H1 (cell line): Measurements from ENCODE around the gene GRK5. TPM values are rescaled to one million over a fixed set of nuclear protein-coding genes. Genes with fewer than 3 reads are reported as not detected.

Experiments
- CTCF ChIA-PET: fragments of 300-600 bp; sonication (Branson Sonifier 250); formaldehyde crosslinking; loops from one replicate; lab custom pipeline; 2021; ENCODE audit not compliant: partially characterized antibody; lab: Charles Lee
- POLR2A ChIA-PET: fragments of 300-600 bp; sonication (Branson Sonifier 250); formaldehyde crosslinking; loops from one replicate; lab custom pipeline; 2021; ENCODE audit warnings: inconsistent platforms; ENCODE audit not compliant: partially characterized antibody; lab: Charles Lee
- DNase-seq, 2 experiments: peaks; one replicate each; pipeline versions ENCODE4 v3.0.0 to v3.0.0-alpha.2; 2010 to 2022; ENCODE audit warnings: low spot score in 2 of 2, low read depth in 1 of 2, mixed read lengths in 1 of 2
- FAIRE-seq: peaks from 2 replicates; lab custom pipeline; 2011; peaks lifted over from hg19 to GRCh38; lab: Jason Lieb, UNC
- H2AFZ ChIP-seq: 2 replicates; pipeline ENCODE4 v1.8.1; 2012; ENCODE audit warnings: low read length, inconsistent platforms
- H2AK5ac ChIP-seq: 2 replicates; pipeline ENCODE4 v1.6.1; 2013; ENCODE audit warnings: low read depth, low read length
- H2BK120ac ChIP-seq: replicated peaks from 2 replicates; pipeline ENCODE3; 2013; ENCODE audit warnings: low read depth, low read length, inconsistent platforms
- H2BK12ac ChIP-seq: 2 replicates; pipeline ENCODE4 v1.6.1; 2013; ENCODE audit warnings: low read depth, low read length
- H2BK15ac ChIP-seq: 2 replicates; pipeline ENCODE4 v1.6.1; 2013; ENCODE audit warnings: low read length
- H2BK20ac ChIP-seq: 2 replicates; pipeline ENCODE4 v1.6.1; 2013; ENCODE audit warnings: low read length
- H2BK5ac ChIP-seq: 2 replicates; pipeline ENCODE4 v1.6.1; 2013; ENCODE audit warnings: low read depth, low read length
- H3K14ac ChIP-seq: 2 replicates; pipeline ENCODE4 v1.6.1; 2013; ENCODE audit warnings: inconsistent platforms; ENCODE audit not compliant: insufficient read length
- H3K18ac ChIP-seq: 2 replicates; pipeline ENCODE4 v1.6.1; 2013; ENCODE audit warnings: low read length; ENCODE audit errors: extremely low read depth
- H3K23ac ChIP-seq: 2 replicates; pipeline ENCODE4 v1.6.1; 2013; ENCODE audit warnings: inconsistent platforms; ENCODE audit not compliant: insufficient read length
- H3K23me2 ChIP-seq: 2 replicates; pipeline ENCODE4 v1.6.1; 2013; ENCODE audit warnings: low read depth, low read length
- H3K27ac ChIP-seq: 2 replicates; pipeline ENCODE4 v1.6.1; 2011; ENCODE audit warnings: low read depth, low read length, inconsistent platforms
- H3K27me3 ChIP-seq, 4 experiments: replicated peaks in 1 of 4; 1 replicate in 1 of 4; 2 replicates in 3 of 4; pipeline versions ENCODE4 v1.6.1 to v1.8.1; 2011 to 2013; ENCODE audit warnings: low read length in 3 of 4, mild to moderate bottlenecking in 3 of 4, inconsistent platforms in 2 of 4, mixed read lengths in 2 of 4, moderate library complexity in 1 of 4; ENCODE audit not compliant: control insufficient read depth in 3 of 4, insufficient read depth in 3 of 4; ENCODE audit errors: extremely low read depth in 1 of 4
- H3K36me3 ChIP-seq, 4 experiments: 2 replicates each; pipeline versions ENCODE4 v1.6.1 to v1.8.1; 2011 to 2013; ENCODE audit warnings: mild to moderate bottlenecking in 4 of 4, low read length in 3 of 4, moderate library complexity in 2 of 4, control low read depth in 1 of 4, inconsistent platforms in 1 of 4; ENCODE audit not compliant: insufficient read depth in 4 of 4, control insufficient read depth in 2 of 4
- H3K4ac ChIP-seq: replicated peaks from 2 replicates; pipeline ENCODE3; 2013; ENCODE audit warnings: low read length, low read depth, mixed read lengths, inconsistent platforms; ENCODE audit not compliant: insufficient read length
- H3K4me1 ChIP-seq, 4 experiments: replicated peaks in 1 of 4; 1 replicate in 1 of 4; 2 replicates in 3 of 4; pipeline versions ENCODE4 v1.6.1 to v1.8.1; 2011 to 2013; ENCODE audit warnings: low read length in 3 of 4, inconsistent platforms in 2 of 4, mixed read lengths in 1 of 4; ENCODE audit not compliant: insufficient read depth in 4 of 4, control insufficient read depth in 3 of 4
- H3K4me2 ChIP-seq, 2 experiments: 2 replicates each; pipeline versions ENCODE4 v1.6.1 to v1.8.1; 2011 to 2013; ENCODE audit warnings: low read depth in 2 of 2, low read length in 2 of 2, control low read depth in 1 of 2, inconsistent platforms in 1 of 2, mild to moderate bottlenecking in 1 of 2; ENCODE audit not compliant: insufficient read depth in 1 of 2
- H3K4me3 ChIP-seq, 4 experiments: fragments of 200-600, 300-600 bp in 1 of 4; sonication (generic), shearing (Covaris generic), sonication (Bioruptor Twin) in 1 of 4; 2 replicates each; pipeline versions ENCODE4 v1.5.1 to v1.8.1; 2011 to 2016; ENCODE audit warnings: low read length in 4 of 4, low read depth in 3 of 4, control low read depth in 2 of 4, inconsistent platforms in 2 of 4, mild to moderate bottlenecking in 2 of 4, mixed read lengths in 1 of 4, moderate library complexity in 1 of 4; ENCODE audit not compliant: insufficient read depth in 2 of 4; ENCODE audit errors: extremely low read depth in 1 of 4
- H3K56ac ChIP-seq: replicated peaks from 2 replicates; pipeline ENCODE3; 2013; ENCODE audit warnings: low read depth, mild to moderate bottlenecking, mixed read lengths, low read length, inconsistent platforms; ENCODE audit not compliant: insufficient read length
- H3K79me1 ChIP-seq: 2 replicates; pipeline ENCODE4 v1.6.1; 2013; ENCODE audit warnings: low read depth, low read length, control low read depth
- H3K79me2 ChIP-seq, 2 experiments: 2 replicates each; pipeline versions ENCODE4 v1.6.1 to v1.8.1; 2012 to 2013; ENCODE audit warnings: low read length in 2 of 2, mild to moderate bottlenecking in 2 of 2, inconsistent platforms in 1 of 2; ENCODE audit not compliant: insufficient read depth in 2 of 2, control insufficient read depth in 1 of 2
- H3K9ac ChIP-seq, 4 experiments: replicated peaks in 1 of 4; 1 replicate in 1 of 4; 2 replicates in 3 of 4; pipeline versions ENCODE4 v1.6.1 to v1.8.1; 2011 to 2013; ENCODE audit warnings: low read depth in 3 of 4, low read length in 3 of 4, control low read depth in 2 of 4, mild to moderate bottlenecking in 2 of 4, moderate library complexity in 2 of 4, inconsistent platforms in 1 of 4; ENCODE audit errors: extremely low read depth in 1 of 4
- H3K9me3 ChIP-seq, 2 experiments: 2 replicates each; pipeline versions ENCODE4 v1.6.1 to v1.8.1; 2012 to 2013; ENCODE audit warnings: mild to moderate bottlenecking in 2 of 2, moderate library complexity in 2 of 2, control low read depth in 1 of 2, inconsistent platforms in 1 of 2, low read depth in 1 of 2, low read length in 1 of 2, mixed read lengths in 1 of 2; ENCODE audit not compliant: insufficient read depth in 2 of 2
- H4K20me1 ChIP-seq, 2 experiments: replicated peaks in 1 of 2; 2 replicates each; pipeline versions ENCODE3 to v1.8.1; 2011 to 2013; ENCODE audit warnings: inconsistent platforms in 2 of 2, low read length in 2 of 2, mild to moderate bottlenecking in 1 of 2; ENCODE audit not compliant: insufficient read depth in 2 of 2, control insufficient read depth in 1 of 2
- H4K5ac ChIP-seq: 2 replicates; pipeline ENCODE4 v1.6.1; 2013; ENCODE audit warnings: low read length, low read depth, mixed read lengths, inconsistent platforms; ENCODE audit not compliant: insufficient read length
- H4K8ac ChIP-seq: 2 replicates; pipeline ENCODE4 v1.8.0; 2013; ENCODE audit warnings: mild to moderate bottlenecking, moderate library complexity, low read length, inconsistent platforms; ENCODE audit not compliant: insufficient read depth; ENCODE audit errors: extremely low read depth
- H4K91ac ChIP-seq: replicated peaks from 2 replicates; pipeline ENCODE3; 2013; ENCODE audit warnings: low read length, mixed read lengths, inconsistent platforms; ENCODE audit not compliant: insufficient read length
- CREB1 ChIP-seq: IDR thresholded peaks from 2 replicates; pipeline ENCODE4 v1.6.1; 2012; ENCODE audit warnings: inconsistent platforms
- CTBP2 ChIP-seq: IDR thresholded peaks from 2 replicates; pipeline ENCODE4 v1.7.0; 2011; ENCODE audit warnings: borderline replicate concordance, mild to moderate bottlenecking, moderate library complexity, mixed read lengths, low read length; ENCODE audit not compliant: insufficient read depth, insufficient read length
- CTCF ChIP-seq, 3 experiments: IDR thresholded peaks; 1 replicate in 2 of 3; 2 replicates in 1 of 3; pipeline versions ENCODE4 v1.5.1 to v1.6.1; 2011; ENCODE audit warnings: low read length in 3 of 3, mild to moderate bottlenecking in 3 of 3, inconsistent platforms in 2 of 3, low read depth in 1 of 3, moderate library complexity in 1 of 3; ENCODE audit not compliant: insufficient read depth in 1 of 3; ENCODE audit errors: control extremely low read depth in 1 of 3
- KDM4A ChIP-seq: IDR thresholded peaks from one replicate; pipeline ENCODE4 v1.7.1; 2012; ENCODE audit warnings: low read depth, mild to moderate bottlenecking, moderate library complexity, low read length, inconsistent platforms; ENCODE audit not compliant: severe bottlenecking
- MAFK ChIP-seq: IDR thresholded peaks from 2 replicates; pipeline ENCODE4 v1.6.1; 2012; ENCODE audit warnings: low read depth, mild to moderate bottlenecking, improper control_type of control experiment, low read length
- PHF8 ChIP-seq: fragments of 200-600 bp; sonication (generic); conservative IDR thresholded peaks from 2 replicates; pipeline ENCODE4 v1.7.1; 2012; ENCODE audit warnings: low read depth, mild to moderate bottlenecking, inconsistent platforms, low read length, moderate library complexity
- RAD21 ChIP-seq, 2 experiments: IDR thresholded peaks in 1 of 2; conservative IDR thresholded peaks in 1 of 2; 2 replicates each; pipeline ENCODE4 v1.6.1; 2011; ENCODE audit warnings: low read depth in 2 of 2, low read length in 2 of 2, improper control_type of control experiment in 1 of 2, inconsistent platforms in 1 of 2, mild to moderate bottlenecking in 1 of 2, moderate library complexity in 1 of 2
- SIRT6 ChIP-seq: IDR thresholded peaks from one replicate; pipeline ENCODE4 v1.7.1; 2012; ENCODE audit warnings: low read length, inconsistent platforms
- TBP ChIP-seq: IDR thresholded peaks from 2 replicates; pipeline ENCODE4 v1.6.1; 2011; ENCODE audit warnings: low read depth, low read length, improper control_type of control experiment
- USF2 ChIP-seq: IDR thresholded peaks from 2 replicates; pipeline ENCODE4 v1.6.1; 2011; ENCODE audit warnings: low read length, improper control_type of control experiment
- WGBS, 2 experiments: shearing (Covaris generic) in 1 of 2; methylation state at CpG; one replicate each; pipeline versions ENCODE4 v1.1.6 to v1.1.7; 2013 to 2015; ENCODE audit warnings: low lambda C conversion rate in 2 of 2, mixed read lengths in 2 of 2, inconsistent platforms in 1 of 2, low coverage in 1 of 2, missing lambda C conversion rate in 1 of 2; ENCODE audit not compliant: insufficient replicate concordance in 2 of 2, insufficient coverage in 1 of 2, insufficient read length in 1 of 2; ENCODE audit errors: extremely low coverage in 1 of 2, missing lambda C conversion rate in 1 of 2; 5-methylcytosine and 5-hydroxymethylcytosine counted together
- polyA plus RNA-seq, 7 experiments: library from polyadenylated mRNA; depleted of rRNA in 3 of 7; stranded (reverse) in 5 of 7; unstranded in 2 of 7; fragments of >200 nt in 5 of 7; fragments of 200-250 nt in 2 of 7; gene quantifications; 1 replicate in 5 of 7; 2 replicates in 1 of 7; 4 replicates in 1 of 7; pipeline versions ENCODE4 v1.2.1 to v1.2.3, GENCODE V29; 2011 to 2013; ENCODE audit warnings: missing spikeins in 2 of 7, mixed read lengths in 2 of 7
- total RNA-seq: library from RNA; stranded (reverse); fragmentation: NEBNext Ultra II Directional; extraction: Animal tissue kit (Norgen Biotek cat#: 25700); gene quantifications from 2 replicates; pipeline ENCODE4 v1.2.1, GENCODE V29; 2021

The GRK5 gene
- total and polyA plus RNA-seq, 2 of the 8 experiments (the other 6 are each of a cell fraction or from before 2014, with no cell fraction given), result 0.54 to 2.5 TPM

- Histone ChIP-seq H3K4me3 (no peak overlapping the region), H3K4me2 (no peak overlapping the region), H3K9me3 (no peaks in the 10 kb centered on the region), H3K27ac (no peak overlapping the region), H3K18ac (no peak overlapping the region), H2BK20ac (no peak overlapping the region), H3K56ac (no peak overlapping the region), H2BK5ac (no peak overlapping the region), H3K14ac (no peak overlapping the region), H3K9ac (no peak overlapping the region), H2BK12ac (no peak overlapping the region), H4K20me1 (no peaks in the 10 kb centered on the region), H4K5ac (no peak overlapping the region), H3K4me1 (peaks cover 0 to 4% (median 0%) of the 10 kb centered on the region in 4 experiments; a peak in 3 of 7 replicates), H3K79me1 (no peaks in the 10 kb centered on the region), H3K27me3 (no peaks in the 10 kb centered on the region), H4K91ac (no peak overlapping the region), H3K23me2 (no peaks in the 10 kb centered on the region), H2AK5ac (no peak overlapping the region), H3K79me2 (no peaks in the 10 kb centered on the region), H2AFZ (no peak overlapping the region), H3K4ac (no peak overlapping the region), H3K23ac (no peak overlapping the region), H3K36me3 (no peaks in the 10 kb centered on the region; a peak in 3 of 8 replicates), H2BK15ac (no peak overlapping the region), H2BK120ac (no peak overlapping the region), H4K8ac (no peak overlapping the region)
- POLR2A ChIA-PET, result no interaction called here
- no peak for FAIRE-seq
- 92% methylated on average over 18 of the region's 18 CpGs; no CpG with 5 or more reads in 1 of the 2 experiments for WGBS, 2 experiments
- CTCF ChIA-PET, result interaction anchor here (0.8 to 16.5 kb wide), 5 partner anchors 8 to 207 kb away, joined by 3 to 272 read pairs (median 3); partner anchors contain the start of gene GRK5
- no peak for DNase-seq
- TF ChIP-seq RAD21 (IDR thresholded peaks at IDR 0.05 in 1 of 2, conservative IDR thresholded peaks at IDR 0.05 in 1 of 2; ENCODE audit: low read depth in 2 of 2, low read length in 2 of 2) (no peak), CTBP2 (no peak), CREB1 (no peak), MAFK (no peak), USF2 (no peak), PHF8 (no peak), KDM4A (no peak), CTCF (IDR thresholded peaks at IDR 0.05; ENCODE audit: control extremely low read depth in 1 of 3, insufficient read depth in 1 of 3, low read depth in 1 of 3, low read length in 3 of 3) (no peak), SIRT6 (no peak), TBP (no peak)
Observed at GRCh38 chr10:119409906-119410305, 202.5 kb downstream of the GRK5 start.
